HG03066 (cell line): ENCODE measurements around the gene POLE4.

ENCODE experiments used
- ATAC-seq: cut with Tn5 transposase; IDR thresholded peaks from one replicate; pipeline ENCODE4 v1.9.1; 2021; ENCODE audit warnings: low read depth; ENCODE audit not compliant: unreplicated experiment

The POLE4 gene

GRCh38 chr2:74958274-74959105 is at the start of gene POLE4:
TSS of gene POLE4 (plus strand) at chr2:74958643. CDS start at chr2:74958680, 37 bp downstream.
- peak; percentile 87 for ATAC-seq

DNA sequence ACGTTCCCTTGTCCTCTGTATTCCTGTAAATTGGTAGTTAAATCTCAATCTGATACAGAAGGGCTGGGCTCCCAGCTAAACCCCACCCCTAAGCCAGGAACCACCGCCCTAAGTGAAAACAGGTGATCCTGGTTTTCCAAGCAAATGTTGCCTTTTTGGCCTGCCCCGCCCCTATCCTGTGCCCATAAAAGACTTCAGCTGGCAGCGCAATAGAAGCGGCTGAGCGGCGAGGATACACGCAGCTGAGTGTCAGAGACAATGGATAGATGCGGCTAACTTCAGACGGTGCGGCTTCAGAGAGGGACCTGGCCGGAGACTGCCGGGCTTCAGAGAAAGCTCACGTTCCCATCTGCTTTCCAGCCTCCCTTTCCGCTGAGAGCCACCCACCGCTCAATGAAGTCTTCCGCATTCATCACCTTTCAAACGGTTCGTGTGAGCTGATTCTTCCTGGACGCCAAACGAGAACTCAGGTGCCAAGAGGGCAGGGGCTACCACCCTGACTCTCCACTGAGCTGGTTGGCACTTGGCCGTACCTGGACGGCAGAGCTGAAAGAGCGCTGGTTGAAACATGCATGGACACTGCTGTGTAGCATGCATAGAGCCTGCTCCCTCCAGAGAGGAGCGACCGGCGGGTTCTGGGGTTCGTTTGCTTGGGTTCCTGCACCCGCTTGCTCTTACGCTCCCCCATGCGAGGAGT is 49.5 kb upstream of the POLE4 start:
- ATAC-seq = no peak

- no peak for ATAC-seq
Observed at GRCh38 chr2:74910245-74910644, 48.2 kb upstream of the POLE4 start.

- no peak for ATAC-seq
Observed at GRCh38 chr2:74911061-74911460, 47.4 kb upstream of the POLE4 start.

- ATAC-seq = no peak
Observed at GRCh38 chr2:74915743-74916142, 42.7 kb upstream of the POLE4 start.

DNA sequence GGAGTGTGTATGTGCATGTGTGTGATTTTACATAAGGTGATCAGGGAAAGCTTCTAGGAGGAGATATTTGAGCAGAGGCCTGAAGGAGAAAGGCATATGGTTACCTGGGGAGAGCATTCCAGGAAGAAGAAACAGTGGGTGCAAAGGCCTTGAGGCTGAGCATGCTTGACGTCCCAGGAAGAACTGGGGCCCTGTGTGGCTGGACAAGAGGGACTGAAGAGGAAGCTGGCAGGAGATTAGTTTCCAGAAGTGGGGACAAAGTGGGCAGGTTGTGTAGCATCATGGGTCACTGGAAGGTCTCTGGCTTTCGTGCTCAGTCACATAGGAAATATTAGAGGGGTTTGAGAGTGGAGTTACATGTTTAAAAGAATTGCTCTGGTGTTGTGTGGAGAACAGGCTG is 42.0 kb upstream of the POLE4 start:
- no peak for ATAC-seq

- no peak for ATAC-seq
Observed at GRCh38 chr2:74917702-74918619, 40.5 kb upstream of the POLE4 start.

DNA sequence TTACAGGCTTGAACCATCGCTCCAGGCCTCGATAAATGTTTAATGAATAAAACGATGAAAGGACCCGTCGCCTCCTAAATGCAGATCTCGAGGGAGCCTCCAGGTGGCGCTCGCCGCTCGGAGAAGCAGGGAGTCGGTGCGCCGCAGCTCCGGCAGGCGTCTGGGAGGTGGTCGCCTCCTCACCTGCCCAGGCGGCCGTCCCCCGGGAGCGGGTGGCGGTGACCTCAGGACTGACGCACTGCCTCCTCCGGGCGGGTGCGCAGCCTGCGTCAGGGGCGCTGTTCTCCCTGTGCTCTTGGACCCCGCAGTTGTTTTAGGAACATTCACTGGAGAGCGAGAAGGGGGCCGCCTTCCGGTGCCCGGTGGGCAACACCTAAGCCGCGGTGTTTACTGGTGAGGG is 38.6 kb upstream of the POLE4 start:
- no peak for ATAC-seq

- ATAC-seq = no peak
Observed at GRCh38 chr2:74921236-74921736, 37.2 kb upstream of the POLE4 start.

DNA sequence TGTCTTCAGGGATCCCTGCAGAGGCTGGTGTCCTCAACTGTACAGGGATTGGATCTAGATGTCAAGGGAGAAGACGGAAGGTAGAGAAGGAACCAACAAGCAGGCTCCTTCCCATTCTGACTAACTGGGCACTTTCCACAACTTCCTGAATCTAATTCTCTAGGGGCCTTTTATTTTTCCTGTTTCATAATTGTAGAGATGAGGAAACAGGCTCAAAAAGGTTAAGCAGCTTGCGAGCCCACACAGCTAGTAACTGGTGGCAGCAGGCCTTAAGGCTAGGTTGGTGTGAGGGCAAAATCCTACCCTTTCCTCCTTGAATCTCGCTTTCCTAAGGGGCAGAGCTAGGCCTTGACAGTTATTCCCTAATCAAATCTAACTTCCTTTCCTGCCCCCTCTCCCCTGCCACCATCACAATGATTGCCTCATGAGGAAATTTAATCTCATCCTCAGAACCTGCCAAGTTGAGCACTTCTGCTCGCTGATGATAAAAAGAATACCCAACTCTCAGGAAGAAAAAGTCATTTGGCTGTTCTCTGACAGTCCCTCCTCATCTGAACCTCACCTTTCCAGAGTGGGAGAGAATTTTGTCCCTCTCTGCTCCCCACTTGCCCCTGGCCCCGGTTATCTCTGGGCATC is 35.7 kb upstream of the POLE4 start:
- no peak for ATAC-seq

DNA sequence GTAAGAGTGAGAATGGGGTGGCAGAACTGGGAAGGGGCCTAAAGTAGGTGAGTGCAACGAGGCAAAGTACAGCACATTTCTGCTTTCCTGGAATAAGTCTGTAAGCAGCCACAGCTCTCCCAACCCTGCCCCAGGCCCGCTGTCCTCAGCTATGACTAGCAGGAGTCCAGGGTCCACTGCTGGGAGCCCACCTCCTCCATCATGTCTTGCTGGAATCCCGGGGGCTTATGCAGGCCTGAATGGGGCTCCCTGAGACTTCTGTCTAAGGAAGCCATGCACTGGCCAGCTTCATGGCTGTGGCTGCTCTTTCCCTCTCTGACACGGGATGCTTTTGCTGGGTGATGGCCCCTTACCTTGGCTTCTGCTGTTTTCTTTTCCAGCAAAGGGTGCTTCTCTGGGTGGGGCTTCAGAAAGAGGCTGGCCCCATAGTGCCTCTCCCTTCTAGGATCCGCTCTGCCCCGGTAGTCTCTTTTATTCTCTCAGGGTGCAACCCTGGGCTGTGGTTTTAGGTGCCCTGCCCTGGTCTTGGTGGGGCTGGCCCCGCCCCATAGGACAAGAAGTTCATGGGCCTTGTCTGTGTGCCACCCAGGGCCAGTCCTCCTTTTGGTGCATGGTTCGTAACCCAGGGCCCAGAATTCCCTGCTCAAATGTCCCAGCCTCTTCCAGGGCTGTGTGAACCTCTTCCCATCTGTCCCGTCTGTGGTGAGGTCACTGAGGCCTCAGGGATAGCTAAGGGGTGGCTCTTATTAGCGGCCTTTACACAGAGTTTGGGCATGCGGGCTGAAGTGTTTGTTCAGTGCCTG is 33.8 kb upstream of the POLE4 start:
- ATAC-seq = no peak

DNA sequence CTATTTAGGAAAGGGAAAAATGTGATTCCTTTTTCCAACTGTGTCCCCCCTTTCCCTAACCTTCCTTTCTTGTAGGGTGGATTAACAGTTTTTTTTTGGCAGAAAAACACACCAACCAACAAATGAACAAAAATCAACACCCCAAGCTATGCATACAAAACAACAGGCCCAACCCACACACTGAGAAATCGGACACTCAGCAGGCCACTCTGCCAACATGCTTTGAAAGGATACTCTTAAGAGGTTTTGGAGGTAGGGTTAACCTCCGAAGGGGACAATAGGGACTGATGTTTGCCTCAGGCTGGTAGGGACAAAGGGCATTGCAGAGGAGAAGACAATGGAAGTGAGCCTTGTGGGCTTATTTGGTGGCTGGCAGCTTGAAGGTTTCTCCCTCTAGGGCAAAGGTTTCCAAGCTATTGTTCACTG is 33.1 kb upstream of the POLE4 start:
- no peak for ATAC-seq

DNA sequence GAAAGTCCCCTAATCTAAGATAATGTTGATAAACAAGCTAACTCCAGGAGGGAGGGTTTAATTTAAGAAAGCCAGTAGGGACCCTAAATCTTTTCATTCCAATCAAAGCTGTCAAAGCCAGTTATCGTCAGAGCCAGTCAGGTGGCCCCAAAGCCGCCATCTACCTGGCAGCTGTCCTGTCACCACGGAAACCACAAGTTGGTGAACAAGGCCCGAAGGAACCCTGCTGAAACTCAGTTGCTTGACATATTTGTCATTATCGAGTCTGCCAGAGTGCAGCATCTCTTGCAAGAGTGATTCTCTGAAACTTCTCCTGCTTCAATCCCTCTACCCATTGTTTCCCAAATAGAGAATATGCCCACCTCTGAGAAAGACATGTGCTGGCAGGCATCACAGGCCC is 30.8 kb upstream of the POLE4 start:
- ATAC-seq = no peak

DNA sequence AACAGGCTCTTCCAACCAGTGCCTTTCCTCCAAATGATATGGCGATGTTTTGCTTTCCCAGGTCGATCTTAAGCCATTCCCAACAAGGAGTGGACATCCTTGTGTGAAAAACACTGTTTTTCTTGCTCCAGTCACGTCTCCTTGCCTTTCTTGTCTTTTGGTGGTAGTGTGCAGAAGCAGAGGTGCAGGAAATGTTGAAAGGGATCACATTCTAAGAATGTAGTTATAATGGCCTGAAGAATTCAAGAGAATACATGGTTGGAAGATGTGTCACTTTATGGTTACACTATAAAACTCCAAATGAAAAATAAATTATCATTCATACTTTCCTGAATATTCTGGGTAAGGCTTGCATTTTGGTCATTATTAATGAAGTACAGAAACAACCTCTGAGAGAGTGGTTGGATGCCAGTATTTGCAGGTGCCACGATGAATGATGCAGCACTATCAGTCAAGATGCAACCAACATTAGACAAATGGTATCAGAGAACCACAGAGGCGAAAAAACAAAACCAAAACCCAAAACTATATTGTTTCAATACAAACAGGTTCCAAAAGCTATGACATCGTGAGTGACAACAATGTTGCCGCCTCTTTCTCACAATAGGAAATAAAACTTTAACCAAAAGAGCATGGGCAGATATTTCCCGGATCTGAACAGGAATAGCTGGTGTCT is 27.5 kb upstream of the POLE4 start:
- ATAC-seq = no peak

- ATAC-seq = no peak
Observed at GRCh38 chr2:74931940-74932339, 26.5 kb upstream of the POLE4 start.

DNA sequence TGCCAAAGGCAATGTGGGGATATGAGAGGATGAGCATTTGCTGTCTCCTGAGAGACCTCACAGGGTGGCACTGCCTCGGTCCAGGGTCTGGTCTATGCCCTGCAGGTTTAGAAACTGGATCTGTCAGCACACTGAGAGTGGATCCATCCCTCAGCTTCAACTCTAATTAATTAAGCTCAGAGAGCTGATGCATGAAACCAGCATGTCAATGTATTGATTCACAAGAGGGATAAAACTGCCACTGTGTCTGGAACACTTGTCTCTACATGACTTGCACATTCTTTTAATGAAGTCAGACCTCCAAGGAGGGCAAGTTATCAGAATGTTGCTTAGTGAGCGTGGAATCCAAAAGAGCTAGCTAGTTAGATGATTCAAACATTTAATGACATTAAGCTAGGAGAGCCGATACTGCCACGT is 22.5 kb upstream of the POLE4 start:
- ATAC-seq = no peak

GRCh38 chr2:74937221-74937880 is 21.1 kb upstream of the POLE4 start:
- no peak for ATAC-seq

- ATAC-seq = no peak
Observed at GRCh38 chr2:74938264-74938663, 20.2 kb upstream of the POLE4 start.
